ENCODE results near the gene AOC2.
A peak's percentile ranks its signal among the peaks of the same experiment; 100 is the strongest.
"Not testable (repeated sequence)": the region's sequence is repeated elsewhere in the genome, so short reads cannot be mapped to it uniquely, and the experiment has no call there.

Gene AOC2

GRCh38 chr17:42855048-42855596 lies 10.7 kb downstream of the AOC2 start:
- DNase-seq = no peak

- not testable (repeated sequence) for DNase-seq
Observed at GRCh38 chr17:42856093-42856492, 11.7 kb downstream of the AOC2 start.

- not testable (repeated sequence) for DNase-seq
Observed at GRCh38 chr17:42856516-42856915, 12.1 kb downstream of the AOC2 start.

- DNase-seq = no peak
Observed at GRCh38 chr17:42857389-42857788, 13.0 kb downstream of the AOC2 start.

GRCh38 chr17:42865638-42866094 lies 21.3 kb downstream of the AOC2 start:
- no peak for DNase-seq

- DNase-seq = no peak
Observed at GRCh38 chr17:42866216-42866615, 21.8 kb downstream of the AOC2 start.

- DNase-seq = no peak
Observed at GRCh38 chr17:42866631-42867575, 22.5 kb downstream of the AOC2 start.

- not testable (repeated sequence) for DNase-seq
Observed at GRCh38 chr17:42867694-42868261, 23.4 kb downstream of the AOC2 start.

GRCh38 chr17:42868338-42868737 lies 24.0 kb downstream of the AOC2 start:
- DNase-seq = no peak

GRCh38 chr17:42871647-42872046 lies 27.3 kb downstream of the AOC2 start:
- no peak for DNase-seq

- DNase-seq = no peak
Observed at GRCh38 chr17:42872251-42872965, 28.0 kb downstream of the AOC2 start.

GRCh38 chr17:42873315-42873714 lies 28.9 kb downstream of the AOC2 start:
- DNase-seq = no peak

GRCh38 chr17:42873932-42874695 lies 29.7 kb downstream of the AOC2 start:
- not testable (repeated sequence) for DNase-seq

- no peak for DNase-seq
Observed at GRCh38 chr17:42877037-42877436, 32.7 kb downstream of the AOC2 start.

- DNase-seq = peak; percentile 8
Observed at GRCh38 chr17:42878123-42878880, 33.9 kb downstream of the AOC2 start.

- no peak for DNase-seq
Observed at GRCh38 chr17:42878924-42879595, 34.7 kb downstream of the AOC2 start.

- DNase-seq = no peak
Observed at GRCh38 chr17:42879596-42879985, 35.2 kb downstream of the AOC2 start.

GRCh38 chr17:42880776-42881310 lies 36.5 kb downstream of the AOC2 start:
- DNase-seq = no peak

GRCh38 chr17:42881706-42882105 lies 37.3 kb downstream of the AOC2 start:
- DNase-seq = not testable (repeated sequence)

GRCh38 chr17:42882166-42882565 lies 37.8 kb downstream of the AOC2 start:
- no peak for DNase-seq
